DLD1 (cell line): ENCODE measurements around the gene HMGA1.

Source experiments
- in situ Hi-C: cut with HindIII; loops from 2 replicates; pipeline ENCODE4 v1.10.0; 2017; ENCODE audit warnings: low sequenced_read_pairs

HMGA1 gene

DNA sequence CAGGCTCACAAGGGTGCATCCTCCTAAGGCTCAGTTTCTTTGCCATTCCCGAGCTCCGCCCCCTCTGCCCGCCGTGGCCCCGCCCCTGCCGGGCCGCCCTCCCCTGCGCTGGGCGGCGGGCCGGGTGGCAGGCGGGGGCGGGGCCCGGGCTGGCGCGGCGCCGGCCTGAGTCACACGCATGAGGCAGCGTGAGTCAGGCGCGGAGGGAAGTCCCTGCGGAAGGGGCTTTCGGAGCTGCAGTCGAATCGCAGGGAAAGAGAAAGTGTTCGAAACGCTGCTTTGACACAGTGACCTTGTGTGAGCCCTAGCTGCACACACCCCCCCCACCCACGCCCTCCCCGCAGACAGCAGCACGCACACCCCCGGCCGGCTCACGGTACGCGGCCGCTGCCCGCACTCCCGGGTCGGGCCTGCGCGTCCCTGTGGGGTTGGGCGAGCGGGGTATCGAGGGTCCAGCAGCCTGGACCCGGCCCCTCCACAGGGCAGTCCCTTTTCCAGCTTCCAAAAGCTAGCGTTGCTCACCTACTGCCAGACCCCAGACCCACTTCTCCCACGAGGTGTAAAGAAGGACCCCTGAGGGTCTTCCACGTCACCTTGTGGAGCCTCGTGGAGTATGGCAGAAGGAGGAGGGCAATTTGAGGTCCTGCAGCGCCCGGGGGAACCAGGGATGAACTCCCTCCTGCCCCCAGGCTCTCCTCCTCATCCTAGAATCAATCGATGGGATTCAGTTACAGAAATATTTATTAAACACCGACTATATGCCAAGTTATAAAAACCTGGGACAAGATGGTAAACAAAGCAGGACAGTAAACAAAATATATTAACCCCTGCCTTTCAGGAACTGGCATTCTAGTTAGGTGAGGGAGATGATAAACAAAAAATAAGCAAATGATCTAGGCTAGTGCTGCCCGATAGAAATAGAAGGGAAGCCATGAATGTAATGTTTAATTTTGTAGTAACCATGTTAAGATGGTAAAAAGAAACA is 12.4 kb upstream of the HMGA1 start:
- in situ Hi-C loops: no loop called here

DNA sequence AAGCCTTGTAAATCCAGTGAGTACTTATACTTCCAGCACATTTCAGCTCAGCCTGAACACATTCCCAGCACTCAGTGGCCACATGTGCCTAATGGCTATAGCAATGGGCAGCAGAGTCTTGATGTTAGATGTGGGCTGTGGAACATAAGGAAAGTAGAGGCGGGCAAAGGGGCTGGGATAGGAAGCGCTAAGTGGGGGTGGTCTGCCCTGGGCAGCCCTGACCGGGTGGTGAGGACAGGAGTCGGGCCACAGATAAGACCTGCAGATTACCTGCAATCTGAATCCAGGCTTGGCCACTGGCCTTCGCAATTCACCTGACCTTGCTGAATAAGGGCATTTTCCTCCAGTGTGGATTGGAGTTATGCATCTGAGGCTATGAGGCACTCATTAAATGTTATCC is 11.1 kb upstream of the HMGA1 start:
- in situ Hi-C loops: no loop called here

GRCh38 chr6:34226066-34226465 is 10.6 kb upstream of the HMGA1 start:
- in situ Hi-C loops: no loop called here

- in situ Hi-C loops: no loop called here
These were observed 9.7 kb upstream of the HMGA1 start for GRCh38 chr6:34226731-34227586.

DNA sequence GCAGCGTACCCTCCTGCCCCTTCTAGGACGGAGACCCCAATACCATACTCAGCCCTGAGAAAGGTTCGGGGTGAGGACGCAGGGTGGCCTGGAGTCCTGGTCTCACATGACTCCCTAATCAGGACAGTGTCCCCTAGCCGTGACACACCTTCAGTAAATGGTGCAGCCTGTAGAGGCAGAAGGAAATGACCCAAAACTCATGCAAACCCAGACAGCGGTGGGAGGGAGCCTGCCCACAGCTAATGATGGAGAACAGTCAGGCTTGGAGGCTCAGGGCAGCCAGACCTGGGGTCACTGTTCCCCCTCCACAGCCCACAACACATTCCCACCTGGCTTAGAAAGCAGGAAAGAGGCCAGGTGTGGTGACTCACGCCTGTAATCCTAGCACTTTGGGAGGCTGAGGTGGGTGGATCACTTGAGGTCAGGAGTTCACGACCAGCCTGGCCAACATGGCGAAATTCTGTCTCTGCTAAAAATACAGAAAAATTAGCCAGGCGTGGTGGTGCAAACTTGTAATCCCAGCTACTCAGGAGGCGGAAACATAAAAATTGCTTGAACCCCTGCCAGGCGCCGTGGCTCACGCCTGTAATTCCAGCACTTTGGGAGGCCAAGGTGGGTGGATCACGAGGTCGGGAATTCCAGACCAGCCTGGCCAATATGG is 8.8 kb upstream of the HMGA1 start:
- in situ Hi-C loops: no loop called here

- in situ Hi-C loops: no loop called here
These were observed 6.8 kb upstream of the HMGA1 start for GRCh38 chr6:34229877-34230276.

DNA sequence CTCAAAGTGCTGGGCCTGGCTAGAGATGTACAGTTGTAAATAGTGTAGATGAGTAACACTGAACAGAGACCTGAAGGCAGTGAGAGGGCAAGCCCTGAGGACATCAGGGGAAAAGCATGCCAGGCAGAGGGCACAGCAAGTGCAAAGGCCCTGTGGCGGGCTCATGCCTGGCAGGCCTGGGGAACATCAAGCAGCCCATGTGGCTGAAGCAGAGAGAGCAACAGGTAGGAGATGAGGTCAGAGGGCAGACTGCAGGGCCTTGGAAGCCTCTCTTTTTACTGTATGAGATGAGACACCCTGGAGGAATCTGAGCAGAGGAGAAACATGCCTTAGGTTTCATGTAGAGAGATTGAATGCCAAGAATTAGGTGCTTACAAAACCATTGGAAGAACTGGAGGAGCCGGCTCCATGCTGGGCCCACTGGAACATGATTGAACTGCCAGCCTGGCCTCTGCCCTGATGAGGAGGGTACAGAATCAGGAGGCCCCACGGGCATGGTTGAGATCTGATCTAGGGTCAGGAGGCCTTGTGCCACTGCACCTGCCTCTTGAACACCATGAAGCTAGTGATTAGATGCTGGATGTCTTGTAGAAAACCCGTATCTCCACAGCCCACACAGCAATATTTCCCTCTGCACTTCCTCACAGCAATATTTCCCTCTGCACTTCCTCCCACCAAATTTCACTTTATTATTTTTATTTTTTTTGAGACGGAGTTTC is 5.9 kb upstream of the HMGA1 start:
- in situ Hi-C loops: no loop called here

DNA sequence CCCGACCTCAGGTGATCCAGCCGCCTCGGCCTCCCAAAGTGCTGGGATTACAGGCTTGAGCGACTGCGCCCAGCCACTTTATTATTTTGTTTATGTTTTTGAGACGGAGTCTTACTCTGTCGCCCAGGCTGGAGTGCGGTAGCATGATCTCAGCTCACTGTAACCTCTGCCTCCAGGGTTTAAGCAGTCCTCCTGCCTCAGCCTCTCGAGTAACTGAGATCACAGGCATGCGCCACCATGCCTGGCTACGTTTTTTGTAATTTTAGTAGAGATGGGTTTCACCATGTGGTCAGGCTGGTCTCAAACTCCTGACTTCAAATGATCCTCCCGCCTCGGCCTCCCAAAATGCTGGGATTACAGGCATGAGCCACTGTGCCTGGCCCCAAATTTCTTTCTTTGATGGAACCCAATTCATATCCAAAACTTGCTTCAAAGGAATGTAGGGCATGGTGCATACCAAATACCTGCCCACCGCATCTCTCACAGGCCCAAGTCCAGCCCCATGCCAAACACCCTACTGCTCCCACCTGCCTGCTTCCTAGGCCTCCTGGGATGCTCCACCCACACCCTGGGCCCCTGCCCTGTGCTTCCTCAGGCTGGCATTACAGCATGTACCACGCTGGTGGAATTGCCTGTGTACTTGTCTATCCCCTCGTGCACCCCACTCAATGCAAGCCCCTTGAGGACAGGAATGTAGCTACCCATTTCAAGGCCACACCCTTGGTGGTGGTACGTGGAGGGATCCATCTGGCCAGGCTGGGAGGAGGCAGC is 4.9 kb upstream of the HMGA1 start:
- in situ Hi-C loops: no loop called here

DNA sequence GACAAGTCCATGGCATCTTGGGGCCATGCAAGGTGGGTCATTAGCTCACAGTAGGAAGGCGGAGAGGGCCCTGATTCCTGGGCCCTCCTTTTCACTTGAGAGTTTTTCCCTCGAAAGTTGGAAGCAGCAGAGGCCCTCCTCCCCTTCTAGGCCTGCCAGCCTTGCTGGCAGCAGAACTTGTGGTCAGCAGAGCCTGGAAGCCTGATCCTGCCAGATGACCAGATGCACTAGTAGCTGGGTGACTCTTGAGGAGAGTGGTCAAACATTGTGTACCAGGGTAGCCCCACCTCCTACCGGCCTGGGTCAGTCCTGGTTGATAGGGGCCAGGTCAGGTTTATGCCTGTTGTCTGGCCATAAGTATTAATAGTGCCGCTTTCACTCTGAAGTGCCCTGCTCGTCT is 3.8 kb upstream of the HMGA1 start:
- in situ Hi-C loops: no loop called here

GRCh38 chr6:34233867-34234266 is 2.8 kb upstream of the HMGA1 start:
- in situ Hi-C loops: no loop called here

GRCh38 chr6:34234667-34235306 is 1.9 kb upstream of the HMGA1 start:
- in situ Hi-C loops: no loop called here

DNA sequence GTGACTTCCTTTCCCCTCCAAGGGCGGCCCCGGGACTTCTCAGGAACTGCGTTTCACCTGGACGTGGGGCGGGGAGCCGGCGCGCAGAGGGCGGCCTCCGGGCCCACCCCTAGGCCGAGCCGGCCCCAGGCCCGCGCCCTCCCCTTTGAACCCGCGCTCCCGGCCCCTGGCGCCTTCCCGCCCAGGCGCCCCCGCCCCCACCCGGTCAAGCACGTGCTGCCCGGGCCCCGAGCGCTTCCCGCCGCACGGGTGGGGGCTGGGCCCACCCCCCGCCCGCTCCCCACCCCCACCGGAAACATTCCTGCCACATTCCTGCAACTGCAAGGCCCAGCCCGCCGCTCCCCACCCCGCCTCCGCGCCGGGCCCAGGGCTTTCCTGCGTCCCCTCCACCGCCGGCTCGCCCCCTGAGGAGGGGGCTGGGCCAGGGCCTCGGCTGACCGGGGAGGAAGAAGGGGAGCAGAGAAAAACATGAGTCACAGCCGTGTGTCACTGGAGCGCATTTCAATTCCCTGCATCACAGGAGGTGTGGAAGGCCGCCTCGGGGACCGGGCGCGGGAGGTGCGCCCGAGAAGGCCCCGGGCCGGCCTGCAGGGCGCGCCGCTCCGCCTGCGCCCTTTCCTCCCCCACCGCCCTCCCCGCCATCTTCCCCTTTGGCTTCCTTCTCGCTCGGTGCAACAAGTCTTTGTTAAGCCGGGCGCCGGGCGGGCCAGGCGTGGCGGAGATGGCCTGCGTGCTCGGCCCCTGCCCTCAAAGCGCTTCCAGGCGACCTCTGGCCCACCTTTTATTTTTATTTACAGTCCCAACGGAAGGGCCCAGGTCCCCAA is 1.2 kb upstream of the HMGA1 start:
- in situ Hi-C loops: no loop called here

DNA sequence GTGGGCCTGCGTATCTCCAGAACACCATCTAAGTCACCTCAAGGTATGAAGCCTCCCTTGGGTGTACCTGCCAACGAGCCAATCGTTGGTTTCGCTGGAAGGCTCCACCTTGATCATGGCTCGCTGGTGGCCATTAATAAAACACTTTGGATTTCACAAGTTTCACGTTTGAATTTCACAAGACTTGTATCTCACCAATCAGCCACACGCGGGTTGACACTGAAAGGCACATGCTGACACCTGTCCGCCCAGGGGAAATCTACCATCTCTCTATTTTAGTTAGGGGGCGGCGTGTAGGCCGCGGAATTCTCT is 586 bp upstream of the HMGA1 start:
- in situ Hi-C loops: no loop called here

- in situ Hi-C loops: no loop called here
These were observed 646 bp downstream of the HMGA1 start for GRCh38 chr6:34237316-34237721.

DNA sequence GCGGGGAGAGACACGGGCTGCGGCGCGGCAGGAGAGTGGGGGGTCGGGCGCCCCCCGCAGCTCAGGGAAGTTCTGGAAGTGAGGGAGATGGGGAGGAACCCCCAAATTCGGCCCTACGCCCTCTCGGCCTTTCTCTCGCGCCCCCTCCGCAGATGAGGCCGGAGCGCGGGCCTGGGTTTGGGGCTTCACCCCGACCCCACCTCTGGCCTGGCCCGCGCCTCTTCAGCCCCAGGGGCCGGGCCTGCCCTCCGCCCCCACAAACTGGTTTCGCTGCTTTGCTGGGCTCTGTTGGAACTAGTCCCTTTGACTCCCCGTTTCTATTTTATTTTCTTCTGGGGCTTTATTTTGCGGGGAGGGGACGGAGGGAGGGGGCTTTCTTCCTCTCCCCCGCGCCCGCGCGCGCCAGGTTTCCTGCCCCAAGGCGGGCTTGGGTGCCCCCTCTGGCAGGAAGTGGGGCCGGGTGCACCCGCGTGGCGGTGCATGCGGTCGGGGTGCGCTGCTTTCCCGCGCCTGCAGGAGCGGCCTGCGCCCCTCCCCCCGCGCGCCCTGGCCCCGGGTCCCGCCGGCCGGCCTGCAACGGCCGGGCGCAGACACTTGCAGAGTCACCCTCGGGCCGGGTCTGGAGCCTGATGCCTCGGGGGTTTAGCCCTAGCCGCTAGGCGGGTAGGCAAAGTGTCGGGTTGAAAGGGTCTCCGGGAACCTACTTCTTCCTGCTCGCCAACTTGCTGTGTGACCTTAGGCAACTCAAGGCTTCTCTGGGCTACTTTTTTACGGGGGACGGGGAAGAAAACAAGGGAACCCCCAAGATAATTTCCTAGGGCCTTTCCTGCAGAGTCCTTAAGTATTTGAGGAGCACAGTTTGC is 1.3 kb downstream of the HMGA1 start:
- in situ Hi-C loops: no loop called here

GRCh38 chr6:34238585-34239499 is 2.2 kb downstream of the HMGA1 start:
- in situ Hi-C loops: no loop called here

GRCh38 chr6:34239500-34239825 is 2.8 kb downstream of the HMGA1 start:
- in situ Hi-C loops: no loop called here
